ENCODE data around the gene RCCD1.
"Not testable (repeated sequence)": the region's sequence is repeated elsewhere in the genome, so short reads cannot be mapped to it uniquely, and the experiment has no call there.

RCCD1 gene

DNA sequence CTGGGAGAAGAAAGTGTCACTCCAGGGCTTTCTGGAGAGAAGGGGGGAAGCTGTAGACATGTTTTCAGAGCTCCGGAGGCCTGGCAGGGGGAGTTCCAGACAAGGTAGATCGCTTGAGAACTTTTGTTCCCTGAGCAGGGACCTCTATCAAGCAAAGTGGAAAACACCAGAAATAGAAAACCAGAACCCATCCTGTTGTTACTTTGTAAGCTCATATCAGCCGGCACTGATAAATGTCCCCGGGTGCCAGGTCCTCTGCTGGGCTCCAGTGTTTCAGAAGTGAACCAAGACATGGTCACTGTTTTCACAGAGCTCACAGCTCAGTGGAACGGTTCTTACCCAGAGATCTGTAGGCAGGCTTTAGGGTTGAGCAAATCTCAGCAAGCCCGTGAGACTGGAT, 35.8 kb upstream of the RCCD1 start:
- no peak for DNase-seq

DNA sequence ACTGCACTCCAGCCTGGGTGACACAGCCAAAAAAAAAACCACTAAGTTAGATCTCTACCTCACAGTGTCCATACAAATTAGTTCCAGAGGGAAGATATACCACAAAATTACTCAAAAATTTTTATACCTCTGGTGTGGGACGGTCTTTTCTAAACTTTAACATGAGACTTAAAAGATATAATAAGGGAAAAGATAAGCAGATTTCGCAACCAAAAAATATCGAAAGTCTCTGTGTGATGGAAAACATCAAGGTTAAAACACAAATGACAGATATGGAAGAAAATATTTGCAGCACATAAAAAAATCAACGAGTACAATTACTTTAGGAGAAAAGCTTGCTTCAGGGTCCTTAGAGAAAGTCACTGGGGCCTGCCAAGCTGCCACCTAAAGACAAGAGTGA, 32.8 kb upstream of the RCCD1 start:
- no peak for DNase-seq

DNA sequence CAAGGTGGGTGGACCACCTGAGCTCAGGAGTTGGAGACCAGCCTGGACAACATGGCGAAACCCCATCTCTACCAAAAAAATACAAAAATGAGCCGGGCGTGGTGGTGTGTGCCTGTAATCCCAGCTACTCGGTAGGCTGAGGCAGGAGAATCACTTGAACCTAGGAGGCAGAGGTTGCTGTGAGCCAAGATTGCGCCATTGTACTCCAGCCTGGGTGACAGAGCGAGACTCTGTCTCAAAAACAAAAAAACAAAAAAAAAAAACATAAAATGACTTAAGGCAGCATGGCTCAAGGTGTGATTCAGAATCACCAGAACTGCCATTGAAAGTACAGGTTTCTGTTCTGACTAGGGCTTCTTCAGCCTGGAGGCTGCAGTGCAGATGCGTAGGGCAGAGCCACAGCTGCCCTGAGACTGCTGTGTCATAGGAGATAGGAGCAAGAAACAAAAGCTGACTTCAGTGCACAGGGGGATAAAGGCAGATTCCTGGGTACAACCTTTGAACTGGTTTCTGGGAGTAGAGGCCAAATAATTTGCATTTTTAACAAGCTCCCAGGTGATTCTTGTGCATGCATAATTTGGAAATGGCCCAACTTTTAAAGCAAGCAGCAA, 31.9 kb upstream of the RCCD1 start:
- DNase-seq: peak; percentile 85

DNA sequence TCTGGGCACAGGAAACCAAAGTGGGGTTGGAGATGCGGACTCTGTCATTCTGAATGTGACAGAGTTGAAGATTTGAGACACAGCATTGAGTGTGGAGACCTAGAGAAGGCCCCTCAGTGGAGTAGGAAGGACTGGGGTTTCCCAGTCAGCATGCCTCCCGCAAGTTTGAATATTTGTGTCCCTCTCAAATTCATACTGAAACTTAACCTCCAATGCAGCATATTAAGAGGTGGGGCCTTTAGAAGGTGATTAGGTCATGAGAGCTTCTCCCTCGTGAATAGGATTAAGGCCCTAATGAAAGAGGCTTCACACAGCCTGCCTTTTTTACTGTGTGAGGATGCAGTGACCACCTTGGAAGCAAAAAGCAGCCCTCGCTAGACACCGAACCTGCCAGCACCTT, 30.3 kb upstream of the RCCD1 start:
- peak; percentile 81 for DNase-seq

DNA sequence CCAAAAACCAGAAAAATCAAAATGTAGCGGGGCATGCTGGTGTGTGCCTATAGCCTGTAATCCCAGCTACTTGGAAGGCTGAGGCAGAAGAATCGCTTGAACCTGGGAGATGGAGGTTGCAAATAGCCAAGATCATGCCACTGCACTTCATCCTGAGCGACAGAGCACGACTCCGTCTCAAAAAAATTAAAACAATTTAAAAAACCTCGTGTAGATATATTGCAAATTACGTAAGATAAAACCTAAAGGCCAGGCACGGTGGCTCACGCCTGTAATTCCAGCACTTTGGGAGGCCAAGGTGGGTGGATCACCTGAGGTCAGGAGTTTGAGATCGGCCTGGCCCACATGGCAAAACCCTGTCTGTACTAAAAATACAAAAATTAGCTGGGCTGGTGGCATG, 27.9 kb upstream of the RCCD1 start:
- not testable (repeated sequence) for DNase-seq

DNA sequence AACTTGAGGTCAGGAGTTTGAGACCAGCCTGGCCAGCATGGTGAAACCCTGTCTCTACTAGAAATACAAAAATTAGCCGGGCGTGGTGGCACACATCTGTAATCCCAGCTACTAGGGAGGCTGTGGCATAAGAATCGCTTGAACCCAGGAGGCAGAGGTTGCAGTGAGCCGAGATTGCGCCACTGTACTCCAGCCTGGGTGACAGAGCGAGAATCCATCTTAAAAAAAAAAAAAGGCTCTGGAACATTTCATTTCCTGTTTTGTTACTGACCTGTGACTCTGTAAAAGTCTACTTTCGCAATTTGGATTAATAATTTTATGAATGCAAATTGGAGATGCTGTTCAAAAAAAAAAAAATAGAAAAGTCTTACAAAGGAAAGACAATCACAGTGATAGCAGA, 26.6 kb upstream of the RCCD1 start:
- DNase-seq: not testable (repeated sequence)

DNA sequence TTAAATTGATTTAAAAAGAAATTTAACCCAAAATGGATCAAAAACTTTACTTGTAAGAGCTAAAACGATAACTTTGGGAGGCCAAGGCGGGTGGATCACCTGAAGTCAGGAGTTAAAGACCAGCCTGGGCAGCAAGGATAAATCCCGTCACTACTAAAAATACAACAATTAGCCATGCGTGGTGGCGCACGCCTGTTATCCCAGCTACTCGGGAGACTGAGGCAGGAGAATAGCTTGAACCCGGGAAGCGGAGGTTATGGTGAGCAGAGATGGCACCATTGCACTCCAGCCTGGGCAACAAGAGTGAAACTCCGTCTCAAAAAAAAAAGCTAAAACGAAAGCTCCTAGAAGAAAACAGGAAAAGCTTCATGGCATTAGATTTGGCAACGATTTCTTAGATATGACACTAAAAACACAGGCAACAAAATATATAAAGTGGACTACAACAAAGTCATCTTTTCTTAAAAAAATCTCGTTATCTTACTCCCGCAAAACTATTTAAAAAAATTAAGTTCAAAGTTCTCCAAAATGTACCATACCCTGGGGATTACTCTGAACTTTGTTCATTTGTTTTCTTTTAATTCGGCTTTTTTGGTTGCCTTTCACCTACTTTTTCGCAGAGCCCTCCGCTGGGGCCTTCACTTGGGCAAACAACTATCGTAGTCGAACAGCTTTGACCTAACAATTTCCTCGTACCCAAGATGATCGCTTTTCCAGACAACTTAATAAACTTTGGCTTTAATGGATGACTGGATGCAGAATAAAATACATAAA, 25.3 kb upstream of the RCCD1 start:
- no peak for DNase-seq

DNA sequence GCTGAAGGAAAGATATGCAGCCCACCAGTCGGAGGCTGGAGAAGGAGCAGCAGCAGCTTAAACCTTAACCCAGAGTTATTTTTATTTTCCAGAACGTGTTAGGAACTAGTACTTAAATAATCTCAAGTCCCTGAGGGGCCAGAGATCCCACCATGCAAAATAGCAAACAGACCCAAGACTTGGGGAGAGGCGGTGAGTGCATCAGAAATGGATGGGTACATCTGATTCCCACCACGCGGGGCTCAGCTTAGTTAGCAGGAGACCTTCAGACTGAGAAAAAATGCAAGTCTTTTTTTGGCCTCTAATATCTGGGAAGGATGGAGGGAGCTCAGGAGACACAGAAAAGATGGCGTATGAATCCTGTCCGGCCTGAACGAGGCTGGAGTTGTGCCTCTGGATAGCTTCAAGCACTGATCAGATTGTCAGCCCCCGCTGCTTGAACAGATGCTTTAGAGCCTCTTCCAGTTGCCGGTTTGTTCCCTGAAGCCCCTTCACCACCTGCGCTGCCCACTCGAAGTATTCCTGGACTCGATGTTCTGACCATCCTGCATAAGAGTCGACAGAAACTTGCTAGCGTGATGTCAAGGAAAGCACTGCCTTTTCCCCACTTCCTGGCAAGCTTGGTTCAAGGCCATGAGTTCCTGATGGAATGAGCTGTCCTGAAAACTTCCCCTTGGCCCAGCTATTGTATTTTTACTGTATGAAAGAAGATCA, 23.7 kb upstream of the RCCD1 start:
- peak; percentile 44 for DNase-seq

DNA sequence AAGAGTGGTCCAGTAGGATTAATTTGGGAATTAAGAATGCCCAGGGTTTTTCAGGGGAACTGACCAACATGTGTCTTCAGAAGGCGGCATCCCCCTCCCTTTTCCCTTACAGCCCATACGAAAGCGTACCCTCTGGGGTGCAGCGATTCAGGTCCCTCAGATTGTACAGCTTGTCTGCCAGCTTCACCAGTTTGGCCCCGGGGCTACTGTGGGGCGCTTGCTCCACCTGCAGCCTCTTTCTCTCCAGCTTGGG, 23.2 kb upstream of the RCCD1 start:
- no peak for DNase-seq

DNA sequence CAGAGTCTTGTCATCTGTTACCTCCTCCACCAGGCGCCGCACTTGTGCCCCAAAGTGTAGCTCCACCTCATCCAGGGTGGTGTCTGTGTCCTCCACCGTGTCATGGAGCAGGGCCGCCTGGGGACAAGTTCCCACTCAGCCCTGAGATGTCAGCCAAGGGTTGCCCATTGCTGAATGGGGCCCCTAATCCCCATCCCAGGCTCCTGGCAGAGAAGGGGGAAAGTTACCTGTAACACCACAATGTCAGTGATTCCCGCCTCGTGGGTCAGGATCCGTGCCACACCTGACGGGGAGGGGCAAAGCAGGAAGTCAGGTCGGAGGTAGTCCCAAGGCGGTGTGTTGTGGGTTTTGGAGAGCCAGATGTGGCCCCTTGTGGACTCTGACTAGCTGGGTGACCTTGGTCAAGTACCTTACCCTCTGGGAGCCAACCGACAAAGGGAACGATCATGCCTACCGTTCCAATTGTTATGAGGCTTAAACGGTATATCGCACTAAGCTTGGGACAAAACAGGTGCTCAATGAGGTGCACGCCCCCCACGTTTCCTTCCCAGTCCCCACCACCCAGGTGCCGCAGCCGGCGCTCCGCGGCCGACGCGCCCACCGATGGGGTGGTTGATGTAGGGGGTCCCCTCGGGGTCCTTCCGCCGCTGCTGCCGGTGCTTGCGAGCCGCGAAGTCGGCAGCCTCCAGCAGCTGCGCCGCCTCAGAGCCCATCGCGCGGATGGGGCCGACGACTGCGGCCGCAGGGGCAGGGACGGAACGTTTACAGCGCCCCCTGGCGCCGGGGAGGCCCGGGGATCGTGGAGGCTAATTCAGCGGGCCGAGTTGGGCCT, 22.6 kb upstream of the RCCD1 start, which contains the start of gene HDDC3:
HDDC3 (minus strand) TSS at position 722 of the 832 bp plus-strand sequence; CDS start at position 713, 9 bp downstream.
- DNase-seq: peak; percentile 94

DNA sequence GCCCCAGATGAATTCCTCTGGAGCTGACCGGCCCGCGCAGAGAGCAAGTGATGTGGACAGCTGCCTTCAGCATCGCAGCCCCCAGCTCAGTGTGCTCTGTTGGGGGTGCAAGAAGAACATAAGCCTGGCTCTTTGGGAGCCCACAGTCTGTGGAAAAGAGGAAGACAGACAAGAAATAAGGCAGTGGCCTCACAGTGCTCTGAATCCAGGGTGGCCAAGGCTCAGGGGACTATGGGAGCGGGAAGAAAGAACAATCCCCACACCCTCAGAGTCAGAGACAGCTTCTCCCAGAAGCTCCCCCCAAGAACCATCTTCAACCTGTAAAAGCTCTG, 22.1 kb upstream of the RCCD1 start:
- no peak for DNase-seq

DNA sequence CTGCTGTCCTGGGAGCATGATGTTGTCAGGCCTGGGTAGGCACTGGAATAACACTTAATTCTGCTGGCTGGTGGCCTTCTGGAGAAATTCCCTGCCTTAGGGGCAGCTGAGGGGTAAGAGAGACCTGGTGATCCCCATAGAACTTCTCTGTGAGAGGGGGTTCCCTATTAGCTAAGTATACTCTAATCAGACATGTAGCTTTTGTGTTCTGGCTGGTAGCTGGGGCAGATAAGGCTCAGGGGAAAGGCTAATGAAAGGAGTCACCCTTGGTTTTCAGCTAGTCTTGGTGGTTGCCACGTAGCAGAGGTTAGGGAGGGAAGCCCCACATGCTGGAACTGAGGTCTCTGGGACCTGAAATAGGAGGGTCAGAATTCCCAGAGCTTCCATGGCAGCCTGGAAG, 21.4 kb upstream of the RCCD1 start:
- DNase-seq: no peak

DNA sequence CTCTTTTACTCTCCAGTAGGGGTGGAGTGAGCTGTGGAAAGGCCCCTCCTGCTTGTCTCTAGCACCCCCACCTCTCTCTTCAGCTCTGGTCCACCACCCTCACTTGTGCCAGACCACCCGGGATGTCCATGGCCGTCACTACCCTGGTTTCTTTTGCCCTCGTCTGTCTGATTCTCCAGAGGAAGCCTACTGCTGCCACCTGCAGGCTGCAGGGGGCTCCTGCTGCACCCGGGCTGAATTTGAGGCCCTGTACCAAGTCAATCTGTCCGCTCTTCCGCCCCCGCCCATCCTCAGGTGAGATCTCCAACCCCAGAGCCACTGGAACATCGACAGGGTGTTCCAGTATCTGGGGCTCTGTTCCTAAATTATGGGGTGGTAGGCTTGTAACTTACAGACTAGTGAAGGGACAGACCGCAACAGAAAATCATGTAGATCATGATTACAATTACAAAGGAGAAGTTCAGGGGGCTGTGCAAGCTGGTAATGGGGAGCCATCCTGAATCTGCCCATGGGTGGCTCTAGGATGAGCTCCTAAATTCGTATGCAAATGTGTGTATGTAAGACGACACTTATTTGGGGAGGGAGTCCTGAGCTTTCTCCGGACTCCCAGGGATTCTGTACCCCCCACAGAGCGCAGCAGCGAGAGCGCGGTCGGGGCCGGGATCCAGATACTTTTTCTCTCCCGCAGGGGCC, 20.3 kb upstream of the RCCD1 start:
- peak; percentile 94 for DNase-seq

DNA sequence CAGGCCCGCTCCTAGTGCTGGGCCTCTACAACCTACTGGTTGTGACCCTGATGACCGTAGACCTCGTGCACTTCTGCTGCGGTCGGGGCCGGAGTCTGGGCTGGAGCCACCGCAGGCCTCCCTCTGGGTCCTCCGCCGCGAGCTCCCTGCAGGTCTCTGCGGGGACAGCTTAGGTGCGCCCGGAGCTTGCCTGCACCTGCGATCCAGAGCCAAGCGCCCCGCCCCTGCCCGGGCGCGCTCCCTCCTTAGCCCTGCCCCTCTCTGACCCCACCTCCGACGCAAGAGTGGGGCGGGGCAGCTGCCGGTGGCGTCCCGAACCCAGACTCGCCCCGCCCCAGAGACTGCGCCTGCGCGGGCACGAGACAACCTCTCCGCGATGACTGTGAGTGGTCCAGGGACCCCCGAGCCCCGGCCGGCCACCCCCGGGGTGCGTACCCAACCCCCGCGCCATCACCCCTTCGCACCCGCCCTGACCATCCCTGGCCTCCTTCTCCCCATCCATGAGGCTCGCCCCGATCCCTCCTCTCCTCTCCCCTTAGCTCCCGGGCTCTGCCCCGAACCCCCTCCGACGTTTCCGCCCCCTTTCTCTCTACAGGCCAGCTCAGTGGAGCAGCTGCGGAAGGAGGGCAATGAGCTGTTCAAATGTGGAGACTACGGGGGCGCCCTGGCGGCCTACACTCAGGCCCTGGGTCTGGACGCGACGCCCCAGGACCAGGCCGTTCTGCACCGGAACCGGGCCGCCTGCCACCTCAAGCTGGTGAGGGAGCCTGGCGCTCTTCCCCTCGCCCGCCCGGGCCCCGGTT, 19.5 kb upstream of the RCCD1 start, which contains the start of gene UNC45A:
UNC45A (plus strand) TSS at position 337 of the 803 bp plus-strand sequence; CDS start at position 377, 40 bp downstream.
- DNase-seq: peak; percentile 97

DNA sequence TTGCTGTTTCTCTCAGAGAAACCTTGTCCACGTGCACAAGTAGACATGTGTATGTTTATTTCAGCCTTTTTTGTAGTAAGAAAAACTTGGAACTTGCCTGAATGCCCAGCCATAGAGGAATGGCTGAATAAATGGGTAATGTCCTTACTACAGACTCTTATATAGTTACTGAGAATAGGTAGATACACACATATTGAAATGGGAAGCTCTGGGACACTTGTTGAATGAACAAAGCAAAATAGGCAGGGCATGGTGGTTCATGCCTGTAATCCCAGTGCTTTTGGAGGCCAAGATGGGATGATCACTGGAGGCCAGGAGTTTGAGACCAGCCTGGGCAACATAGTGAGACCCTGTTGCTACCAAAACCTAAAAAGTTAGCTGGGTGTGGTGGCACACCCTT, 17.9 kb upstream of the RCCD1 start:
- DNase-seq: no peak

DNA sequence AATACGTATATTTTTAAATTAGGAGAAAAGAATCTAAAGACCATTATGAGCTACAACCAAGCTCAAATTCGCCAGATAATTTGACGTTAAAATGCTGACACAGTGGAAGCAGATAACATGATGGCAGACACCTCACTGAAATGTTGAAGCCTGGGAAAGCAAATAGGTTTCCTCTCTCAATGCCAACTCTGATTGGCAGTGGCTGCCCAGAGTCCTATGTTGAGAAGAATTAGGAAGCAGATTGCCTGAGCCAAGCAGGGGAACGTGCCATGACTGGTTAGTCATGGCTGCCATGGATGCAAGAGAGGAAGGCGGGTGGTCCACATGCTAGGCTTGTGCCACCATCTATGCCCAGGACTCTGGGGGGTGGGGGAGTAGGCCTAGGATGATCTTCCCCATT, 16.4 kb upstream of the RCCD1 start:
- DNase-seq: no peak

DNA sequence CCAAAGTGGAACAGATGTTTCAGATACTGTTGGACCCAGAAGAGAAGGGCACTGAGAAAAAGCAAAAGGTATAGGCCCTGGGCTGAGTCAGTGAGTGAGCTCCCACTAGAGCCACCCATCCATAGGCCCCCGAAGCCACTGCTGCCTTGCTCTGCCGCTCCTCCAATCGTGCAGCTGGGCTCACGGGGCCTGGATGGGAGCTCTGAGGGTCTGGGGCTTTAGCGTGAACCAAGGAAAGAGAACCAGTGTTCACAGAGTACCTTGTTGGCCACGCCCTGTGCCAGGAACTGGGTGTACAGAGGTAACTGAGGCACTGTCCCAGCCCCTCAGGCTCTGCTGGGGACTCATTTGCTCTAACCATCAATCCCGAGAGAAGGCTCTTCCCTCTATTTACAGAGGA, 14.9 kb upstream of the RCCD1 start:
- no peak for DNase-seq

DNA sequence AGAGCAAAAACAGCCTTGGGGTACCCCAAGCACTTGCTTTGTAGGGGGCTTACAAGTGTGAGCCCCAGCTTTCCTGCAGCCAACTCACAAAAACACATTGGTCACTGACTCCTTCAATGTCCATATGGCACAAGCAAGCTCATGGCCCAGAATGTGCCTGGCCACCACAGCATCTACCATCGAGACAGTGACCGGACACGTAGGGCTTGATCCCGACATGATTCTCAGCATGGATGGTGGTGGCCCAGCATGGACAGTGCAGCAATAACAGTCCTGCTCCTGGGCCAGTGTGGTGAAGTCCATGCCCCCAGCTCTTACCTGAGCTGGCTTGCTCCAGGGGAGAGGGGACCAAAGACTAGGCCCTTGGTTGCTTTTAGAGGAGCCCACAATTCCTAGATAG, 13.6 kb upstream of the RCCD1 start:
- no peak for DNase-seq

DNA sequence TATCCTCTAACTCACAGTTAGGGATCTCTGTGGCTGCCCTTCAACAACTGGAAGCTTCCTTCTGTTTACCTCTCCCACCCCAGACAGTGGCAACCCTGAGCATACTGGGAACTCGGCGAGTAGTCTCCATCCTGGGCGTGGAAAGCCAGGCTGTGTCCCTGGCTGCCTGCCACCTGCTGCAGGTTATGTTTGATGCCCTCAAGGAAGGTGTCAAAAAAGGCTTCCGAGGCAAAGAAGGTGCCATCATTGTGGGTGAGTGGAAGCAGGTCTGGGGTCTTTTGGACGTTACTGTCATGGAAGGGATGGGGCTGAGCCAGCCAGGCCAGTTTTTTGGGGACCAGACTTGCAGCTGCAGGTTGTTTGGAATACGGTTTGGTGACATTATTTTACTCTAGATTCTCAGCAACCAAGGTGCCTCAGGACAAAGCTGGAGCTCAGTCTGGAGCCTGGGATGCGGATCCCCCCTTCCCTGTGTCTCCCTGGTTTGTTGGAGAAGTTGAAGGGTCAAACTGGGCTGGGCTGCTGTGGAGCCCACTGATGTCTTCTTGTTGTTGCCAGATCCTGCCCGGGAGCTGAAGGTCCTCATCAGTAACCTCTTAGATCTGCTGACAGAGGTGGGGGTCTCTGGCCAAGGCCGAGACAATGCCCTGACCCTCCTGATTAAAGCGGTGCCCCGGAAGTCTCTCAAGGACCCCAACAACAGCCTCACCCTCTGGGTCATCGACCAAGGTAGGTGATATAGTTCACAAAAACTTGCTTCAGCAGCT, 12.1 kb upstream of the RCCD1 start:
- no peak for DNase-seq

DNA sequence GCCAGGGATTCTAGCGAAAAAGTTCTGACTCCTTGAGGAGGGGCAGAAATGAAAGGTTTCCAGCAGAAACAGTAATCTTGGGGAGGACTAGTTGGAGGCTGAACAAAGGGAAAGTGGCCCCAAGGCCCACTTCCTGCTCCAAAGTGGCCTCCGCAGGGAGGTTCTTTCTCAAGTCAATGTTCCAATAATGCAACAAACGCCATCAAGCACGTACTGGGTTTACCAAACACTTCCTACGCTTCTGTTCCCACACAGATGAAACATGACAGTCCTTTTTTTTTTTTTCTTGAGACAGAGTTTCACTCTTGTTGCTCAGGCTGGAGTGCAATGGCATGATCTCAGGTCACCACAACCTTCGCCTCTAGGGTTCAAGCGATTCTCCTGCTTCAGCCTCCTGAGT, 9.6 kb upstream of the RCCD1 start:
- DNase-seq: no peak

DNA sequence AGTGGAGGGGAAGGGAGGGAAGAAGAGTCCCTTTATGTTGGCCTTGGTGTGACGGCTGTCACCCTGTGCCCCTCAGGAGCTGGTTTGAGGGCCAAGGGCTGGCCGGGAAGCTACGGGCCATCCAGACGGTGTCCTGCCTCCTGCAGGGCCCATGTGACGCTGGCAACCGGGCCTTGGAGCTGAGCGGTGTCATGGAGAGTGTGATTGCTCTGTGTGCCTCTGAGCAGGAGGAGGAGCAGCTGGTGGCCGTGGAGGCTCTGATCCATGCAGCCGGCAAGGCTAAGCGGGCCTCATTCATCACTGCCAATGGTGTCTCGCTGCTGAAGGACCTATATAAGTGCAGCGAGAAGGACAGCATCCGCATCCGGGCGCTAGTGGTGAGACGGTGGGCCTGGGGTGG, 8.1 kb upstream of the RCCD1 start:
- no peak for DNase-seq

Data from activated CD4-positive, alpha-beta T cell treated with anti-CD3 and anti-CD28 coated beads, Interleukin-10, Interleukin-2, amounts not matched to agents 100 ng/mL and 50 ng/mL, durations not matched to agents 16 hours and 8 hours (primary cell).